Suprapubic skin (tissue), 4 donors: ENCODE measurements around the gene NPAS3. TPM values are rescaled to one million over a fixed set of nuclear protein-coding genes. Genes with fewer than 3 reads are reported as not detected.

Experiments used
- DNase-seq, 2 donors: peaks; one replicate each; pipeline ENCODE4 v3.0.0-alpha.2; 2019; ENCODE audit warnings: low spot score in 2 of 2
- H3K27ac ChIP-seq: fragments of 200-600 bp; sonication (generic); one replicate; pipeline ENCODE4 v1.5.1; 2019
- H3K27me3 ChIP-seq: fragments of 200-600 bp; sonication (generic); one replicate; pipeline ENCODE4 v1.5.1; 2019
- H3K36me3 ChIP-seq: fragments of 200-600 bp; sonication (generic); one replicate; pipeline ENCODE4 v1.5.1; 2019
- H3K4me1 ChIP-seq: fragments of 200-600 bp; sonication (generic); one replicate; pipeline ENCODE4 v1.5.1; 2019
- H3K4me3 ChIP-seq: fragments of 200-600 bp; sonication (generic); one replicate; pipeline ENCODE4 v1.5.1; 2019; ENCODE audit warnings: mild to moderate bottlenecking
- H3K9me3 ChIP-seq: fragments of 200-600 bp; sonication (generic); one replicate; pipeline ENCODE4 v1.5.1; 2019
- EP300 ChIP-seq: sonication (generic); formaldehyde crosslinking; IDR thresholded peaks from one replicate; pipeline ENCODE4 v1.6.1; 2017; ENCODE audit warnings: antibody characterized with exemption
- POLR2A ChIP-seq, 2 donors: fragments of 450-650 bp; IDR thresholded peaks; one replicate each; pipeline ENCODE4 v1.6.1; 2017; ENCODE audit warnings: antibody characterized with exemption in 2 of 2, mild to moderate bottlenecking in 2 of 2, moderate library complexity in 2 of 2
- POLR2AphosphoS5 ChIP-seq, 3 donors: sonication (generic); formaldehyde crosslinking; IDR thresholded peaks; one replicate each; pipeline ENCODE4 v1.6.1; 2017; ENCODE audit warnings: antibody characterized with exemption in 3 of 3
- WGBS: methylation state at CpG from one replicate; pipeline ENCODE4 v1.1.5; 2018; 5-methylcytosine and 5-hydroxymethylcytosine counted together
- total RNA-seq, 4 donors: library from RNA; depleted of rRNA; stranded (reverse); fragments of >200 nt; gene quantifications; one replicate each; pipeline ENCODE4 v1.1.0, GENCODE V29; 2016
- TF ChIP-seq, protein P1 (sequence below), 2 donors: fragments of 200-600 bp in 1 of 2; fragments of 450-650 bp in 1 of 2; sonication (generic) in 1 of 2; IDR thresholded peaks; one replicate each; pipeline ENCODE4 v1.5.1; 2016 to 2019; ENCODE audit warnings: antibody characterized with exemption in 2 of 2, mild to moderate bottlenecking in 1 of 2, moderate library complexity in 1 of 2

Gene NPAS3
- total RNA-seq, 4 donors from 2014 or later, result 0.17 to 0.45 (median 0.29) TPM; not detected in 1

DNA sequence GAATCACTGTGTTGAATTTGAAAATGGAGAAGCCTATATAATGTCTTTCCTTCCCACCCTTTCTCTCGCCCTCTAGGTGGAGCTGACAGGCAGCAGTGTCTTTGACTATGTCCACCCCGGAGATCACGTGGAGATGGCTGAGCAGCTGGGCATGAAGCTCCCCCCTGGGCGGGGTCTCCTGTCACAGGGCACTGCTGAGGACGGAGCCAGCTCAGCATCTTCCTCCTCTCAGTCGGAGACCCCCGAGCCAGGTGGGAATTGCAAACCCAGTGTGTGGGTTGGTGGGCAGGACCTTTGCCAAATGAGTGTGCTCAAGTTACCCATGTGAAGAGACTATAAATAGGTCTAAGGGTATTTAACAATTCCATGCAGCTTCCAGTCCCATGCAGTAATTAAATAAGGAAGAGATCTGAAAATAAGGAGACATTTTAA lies 737.5 kb downstream of the NPAS3 start:
- TF ChIP-seq EP300, result no peak
- TF ChIP-seq POLR2A (IDR thresholded peaks at IDR 0.05), result no peak
- TF ChIP-seq, protein P1, sequence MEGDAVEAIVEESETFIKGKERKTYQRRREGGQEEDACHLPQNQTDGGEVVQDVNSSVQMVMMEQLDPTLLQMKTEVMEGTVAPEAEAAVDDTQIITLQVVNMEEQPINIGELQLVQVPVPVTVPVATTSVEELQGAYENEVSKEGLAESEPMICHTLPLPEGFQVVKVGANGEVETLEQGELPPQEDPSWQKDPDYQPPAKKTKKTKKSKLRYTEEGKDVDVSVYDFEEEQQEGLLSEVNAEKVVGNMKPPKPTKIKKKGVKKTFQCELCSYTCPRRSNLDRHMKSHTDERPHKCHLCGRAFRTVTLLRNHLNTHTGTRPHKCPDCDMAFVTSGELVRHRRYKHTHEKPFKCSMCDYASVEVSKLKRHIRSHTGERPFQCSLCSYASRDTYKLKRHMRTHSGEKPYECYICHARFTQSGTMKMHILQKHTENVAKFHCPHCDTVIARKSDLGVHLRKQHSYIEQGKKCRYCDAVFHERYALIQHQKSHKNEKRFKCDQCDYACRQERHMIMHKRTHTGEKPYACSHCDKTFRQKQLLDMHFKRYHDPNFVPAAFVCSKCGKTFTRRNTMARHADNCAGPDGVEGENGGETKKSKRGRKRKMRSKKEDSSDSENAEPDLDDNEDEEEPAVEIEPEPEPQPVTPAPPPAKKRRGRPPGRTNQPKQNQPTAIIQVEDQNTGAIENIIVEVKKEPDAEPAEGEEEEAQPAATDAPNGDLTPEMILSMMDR (IDR thresholded peaks at IDR 0.05), result no peak
- 54% methylated on average over 7 of the region's 7 CpGs for WGBS
- no peaks in the 10 kb centered on the region for H3K36me3 ChIP-seq
- no peak overlapping the region for H3K27ac ChIP-seq
- H3K4me1 ChIP-seq, result no peaks in the 10 kb centered on the region
- no peak for DNase-seq
- H3K4me3 ChIP-seq, result no peak overlapping the region
- H3K27me3 ChIP-seq, result no peaks in the 10 kb centered on the region
- no peaks in the 10 kb centered on the region for H3K9me3 ChIP-seq

DNA sequence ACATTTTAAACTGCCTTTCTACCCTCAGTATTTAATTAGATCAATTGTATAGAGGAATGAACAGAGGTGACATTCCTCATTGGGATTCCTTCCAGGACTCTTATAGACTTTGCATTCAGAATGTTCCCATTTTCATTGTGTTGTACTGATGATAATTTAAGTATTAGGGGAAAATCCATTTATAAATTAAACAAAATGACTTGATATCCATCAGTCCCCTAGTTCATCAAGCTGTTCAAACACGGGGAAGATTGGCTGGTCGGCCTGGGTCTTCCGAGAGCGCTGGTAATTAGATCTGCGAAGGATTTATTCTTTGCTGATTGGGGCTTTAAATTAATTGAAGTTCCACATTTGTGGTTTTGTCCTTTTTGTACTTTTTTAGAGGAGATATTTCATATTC lies 738.2 kb downstream of the NPAS3 start:
- Histone ChIP-seq H3K36me3 (no peaks in the 10 kb centered on the region), H3K27ac (no peak overlapping the region), H3K4me1 (no peaks in the 10 kb centered on the region), H3K4me3 (no peak overlapping the region), H3K9me3 (no peaks in the 10 kb centered on the region), H3K27me3 (no peaks in the 10 kb centered on the region)
- no peak for TF ChIP-seq POLR2AphosphoS5 (IDR thresholded peaks at IDR 0.05)
- TF ChIP-seq, protein P1 (IDR thresholded peaks at IDR 0.05), result no peak
- no peak for TF ChIP-seq EP300
- no peak for TF ChIP-seq POLR2A (IDR thresholded peaks at IDR 0.05)
- 94% methylated on average over 5 of the region's 5 CpGs for WGBS
- DNase-seq, result no peak

DNA sequence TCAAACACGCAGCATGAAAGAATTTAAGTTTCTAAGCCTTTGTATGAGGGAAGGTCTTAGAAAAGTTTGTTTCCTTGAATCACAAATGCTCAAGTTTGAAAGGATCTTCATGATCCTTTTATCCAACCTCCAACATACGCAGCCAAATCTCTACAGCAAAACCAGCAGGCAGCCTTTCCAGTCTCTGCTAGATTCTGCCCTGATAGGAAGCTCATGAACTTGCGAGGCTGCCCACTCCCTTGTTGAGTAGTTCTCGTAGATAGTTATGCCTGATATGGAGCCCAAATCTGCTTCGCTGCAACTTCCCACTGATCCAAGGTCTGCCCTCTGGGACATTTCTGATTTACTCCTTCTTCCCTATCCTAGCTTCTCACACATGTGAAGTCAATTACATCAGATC lies 739.3 kb downstream of the NPAS3 start:
- H3K36me3 ChIP-seq, result no peaks in the 10 kb centered on the region
- 93% methylated on average over 5 of the region's 5 CpGs for WGBS
- peaks cover 6% of the 10 kb centered on the region for H3K4me1 ChIP-seq
- no peak overlapping the region for H3K27ac ChIP-seq
- H3K27me3 ChIP-seq, result no peaks in the 10 kb centered on the region
- no peak overlapping the region for H3K4me3 ChIP-seq
- DNase-seq, result no peak
- no peaks in the 10 kb centered on the region for H3K9me3 ChIP-seq
- TF ChIP-seq EP300, result no peak
- TF ChIP-seq POLR2AphosphoS5 (IDR thresholded peaks at IDR 0.05), result no peak
- TF ChIP-seq POLR2A (IDR thresholded peaks at IDR 0.05), result no peak
- TF ChIP-seq, protein P1 (IDR thresholded peaks at IDR 0.05), result no peak

DNA sequence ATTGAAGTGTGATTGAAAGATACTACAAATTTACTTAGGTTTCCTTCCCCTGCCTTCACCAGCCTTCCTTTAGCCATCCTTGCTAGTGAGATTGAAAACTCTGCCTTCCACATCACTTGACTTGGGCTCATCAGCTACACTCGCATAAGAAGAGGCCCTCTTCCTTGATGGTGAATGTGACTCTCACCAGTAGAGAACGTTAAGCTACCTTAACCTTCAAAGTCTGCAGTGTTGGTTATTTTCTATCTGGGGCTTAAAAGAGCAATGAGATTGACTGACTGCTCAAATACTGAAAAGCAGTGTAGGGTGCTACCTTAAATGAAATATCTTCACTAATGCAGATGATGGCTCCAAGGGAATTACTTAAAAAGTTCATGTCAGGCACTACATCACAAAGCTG lies 740.3 kb downstream of the NPAS3 start:
- 92% methylated on average over 2 of the region's 2 CpGs for WGBS
- H3K27ac ChIP-seq, result no peak overlapping the region
- no peaks in the 10 kb centered on the region for H3K36me3 ChIP-seq
- H3K9me3 ChIP-seq, result no peaks in the 10 kb centered on the region
- no peak for DNase-seq
- H3K4me1 ChIP-seq, result peaks cover 6% of the 10 kb centered on the region
- TF ChIP-seq, protein P1 (IDR thresholded peaks at IDR 0.05), result no peak
- TF ChIP-seq POLR2AphosphoS5 (IDR thresholded peaks at IDR 0.05) (no peak), POLR2A (IDR thresholded peaks at IDR 0.05) (no peak), EP300 (no peak)
- no peak overlapping the region for H3K4me3 ChIP-seq
- no peaks in the 10 kb centered on the region for H3K27me3 ChIP-seq

DNA sequence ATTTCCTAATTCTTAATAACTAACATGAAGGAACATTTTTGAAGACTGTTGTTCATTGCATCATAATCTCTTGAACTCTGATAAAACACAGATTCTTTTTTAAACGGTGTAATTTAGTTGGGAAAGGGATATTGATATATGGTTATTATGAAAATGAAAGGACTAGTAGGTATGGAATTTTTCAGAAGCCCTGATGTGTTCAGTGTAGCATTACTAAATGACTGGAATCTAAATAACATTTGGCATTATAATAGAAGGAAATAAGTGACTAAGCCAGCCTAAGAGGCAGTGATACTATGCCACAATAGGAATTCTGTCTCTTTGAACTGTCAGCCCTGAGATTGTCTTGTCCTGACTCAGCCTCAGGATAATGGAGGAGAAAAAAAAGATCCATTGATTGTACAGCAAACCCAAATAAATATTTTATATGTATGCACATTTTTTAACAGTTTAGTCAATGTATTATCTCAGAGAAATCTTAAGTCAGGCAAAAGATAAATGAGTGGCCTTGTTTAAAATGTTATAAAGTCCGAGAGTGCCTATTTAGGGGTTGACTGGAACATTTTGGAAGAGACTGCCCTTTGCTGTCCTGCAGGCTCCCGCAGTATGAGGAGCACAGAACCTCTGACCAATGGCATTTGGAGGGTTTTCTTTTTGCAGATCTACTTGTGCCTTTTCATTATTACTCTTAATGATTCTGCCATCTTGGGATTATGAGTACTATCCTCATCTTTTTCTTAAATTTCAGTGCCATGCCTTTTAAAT lies 741.0 kb downstream of the NPAS3 start:
- H3K27me3 ChIP-seq, result no peaks in the 10 kb centered on the region
- peaks cover 6% of the 10 kb centered on the region for H3K4me1 ChIP-seq
- DNase-seq, result no peak
- no peak for TF ChIP-seq POLR2AphosphoS5 (IDR thresholded peaks at IDR 0.05)
- TF ChIP-seq, protein P1 (IDR thresholded peaks at IDR 0.05), result no peak
- TF ChIP-seq POLR2A (IDR thresholded peaks at IDR 0.05), result no peak
- TF ChIP-seq EP300, result no peak
- 63% methylated on average over 3 of the region's 3 CpGs for WGBS
- no peak overlapping the region for H3K27ac ChIP-seq
- no peaks in the 10 kb centered on the region for H3K36me3 ChIP-seq
- H3K4me3 ChIP-seq, result no peak overlapping the region
- no peaks in the 10 kb centered on the region for H3K9me3 ChIP-seq
